Calu3 (cell line): ENCODE measurements around the gene MRPL9. TPM values are rescaled to one million over a fixed set of nuclear protein-coding genes. Genes with fewer than 3 reads are reported as not detected.

Experiments
- BruUV-seq: library from RNA; stranded (reverse); fragments of 400-500 nt; replicated peaks from 2 replicates; lab custom pipeline; 2021; lab: Mats Ljungman, UMichigan
- CTCF ChIA-PET: fragments of 300-600 bp; sonication (Branson Sonifier 250); formaldehyde crosslinking; loops from one replicate; lab custom pipeline; 2022; ENCODE audit warnings: antibody characterized with exemption; lab: Charles Lee
- DNase-seq: peaks from one replicate; pipeline ENCODE4 v3.0.0; 2022
- H3K27ac Mint-ChIP-seq: one replicate; pipeline ENCODE4 v1.8.0; 2022; ENCODE audit warnings: mixed read lengths; ENCODE audit not compliant: unreplicated experiment
- H3K27me3 Mint-ChIP-seq: one replicate; pipeline ENCODE4 v1.8.0; 2022; ENCODE audit warnings: mixed read lengths; ENCODE audit not compliant: unreplicated experiment
- H3K36me3 Mint-ChIP-seq: one replicate; pipeline ENCODE4 v1.8.0; 2022; ENCODE audit warnings: mild to moderate bottlenecking, moderate library complexity, mixed read lengths; ENCODE audit not compliant: insufficient read depth, unreplicated experiment
- H3K4me1 Mint-ChIP-seq: one replicate; pipeline ENCODE4 v1.8.0; 2022; ENCODE audit warnings: mild to moderate bottlenecking, low read depth, mixed read lengths; ENCODE audit not compliant: unreplicated experiment
- H3K4me3 Mint-ChIP-seq: one replicate; pipeline ENCODE4 v1.8.0; 2022; ENCODE audit warnings: mild to moderate bottlenecking, low read depth, moderate library complexity, mixed read lengths; ENCODE audit not compliant: unreplicated experiment
- H3K9me3 Mint-ChIP-seq: one replicate; pipeline ENCODE4 v1.8.0; 2022; ENCODE audit warnings: low read depth, mixed read lengths; ENCODE audit not compliant: unreplicated experiment
- intact Hi-C: fragments of 100-400 bp; cut with micrococcal nuclease; formaldehyde crosslinking; loops from one replicate; pipeline ENCODE4 v1.10.0; 2022; ENCODE audit not compliant: unreplicated experiment
- total RNA-seq: library from RNA; stranded (reverse); gene quantifications from 2 replicates; pipeline ENCODE4 v1.2.3, GENCODE V29; 2022
- TF ChIP-seq, protein P1 (sequence below): fragments of 200-600 bp; IDR thresholded peaks from one replicate; pipeline ENCODE4 v1.8.0; 2022; ENCODE audit warnings: antibody characterized with exemption; ENCODE audit not compliant: unreplicated experiment

MRPL9 gene
- total RNA-seq, 1 experiment from 2014 or later, result 118 TPM

DNA sequence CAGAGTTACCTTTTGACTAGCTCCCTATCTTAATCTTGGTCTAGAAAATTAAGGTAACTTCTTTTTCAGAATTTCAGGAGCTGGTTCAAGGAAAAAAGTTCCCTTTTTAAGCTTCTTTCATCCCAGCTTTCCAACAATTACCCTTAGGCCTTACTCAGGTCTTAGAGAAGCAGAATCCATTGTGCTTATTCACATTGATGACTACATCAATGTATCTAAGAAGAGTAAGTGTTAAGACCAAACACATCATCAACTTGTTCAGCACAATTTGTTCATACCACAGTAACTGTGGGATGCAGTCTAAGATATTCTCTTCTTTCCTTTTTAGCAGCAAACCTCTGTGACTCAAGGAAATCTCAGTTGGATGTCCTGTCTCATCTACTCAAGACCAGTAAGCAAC is 4.1 kb downstream of the MRPL9 start:
- Mint-ChIP-seq H3K27ac (no peak overlapping the region), H3K27me3 (no peaks in the 10 kb centered on the region), H3K4me3 (no peak overlapping the region), H3K4me1 (peaks cover 14% of the 10 kb centered on the region), H3K9me3 (no peaks in the 10 kb centered on the region), H3K36me3 (peaks cover 41% of the 10 kb centered on the region)
- intact Hi-C loops, result no loop called here
- BruUV-seq, result no TSS peak
- no peak for DNase-seq
- CTCF ChIA-PET, result interaction anchor here (0.6 to 0.7 kb wide), 4 partner anchors 29 to 342 kb away, joined by 3 to 6 read pairs (median 4); no protein-coding TSS in a partner anchor
- TF ChIP-seq, protein P1, sequence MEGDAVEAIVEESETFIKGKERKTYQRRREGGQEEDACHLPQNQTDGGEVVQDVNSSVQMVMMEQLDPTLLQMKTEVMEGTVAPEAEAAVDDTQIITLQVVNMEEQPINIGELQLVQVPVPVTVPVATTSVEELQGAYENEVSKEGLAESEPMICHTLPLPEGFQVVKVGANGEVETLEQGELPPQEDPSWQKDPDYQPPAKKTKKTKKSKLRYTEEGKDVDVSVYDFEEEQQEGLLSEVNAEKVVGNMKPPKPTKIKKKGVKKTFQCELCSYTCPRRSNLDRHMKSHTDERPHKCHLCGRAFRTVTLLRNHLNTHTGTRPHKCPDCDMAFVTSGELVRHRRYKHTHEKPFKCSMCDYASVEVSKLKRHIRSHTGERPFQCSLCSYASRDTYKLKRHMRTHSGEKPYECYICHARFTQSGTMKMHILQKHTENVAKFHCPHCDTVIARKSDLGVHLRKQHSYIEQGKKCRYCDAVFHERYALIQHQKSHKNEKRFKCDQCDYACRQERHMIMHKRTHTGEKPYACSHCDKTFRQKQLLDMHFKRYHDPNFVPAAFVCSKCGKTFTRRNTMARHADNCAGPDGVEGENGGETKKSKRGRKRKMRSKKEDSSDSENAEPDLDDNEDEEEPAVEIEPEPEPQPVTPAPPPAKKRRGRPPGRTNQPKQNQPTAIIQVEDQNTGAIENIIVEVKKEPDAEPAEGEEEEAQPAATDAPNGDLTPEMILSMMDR, result no peak

DNA sequence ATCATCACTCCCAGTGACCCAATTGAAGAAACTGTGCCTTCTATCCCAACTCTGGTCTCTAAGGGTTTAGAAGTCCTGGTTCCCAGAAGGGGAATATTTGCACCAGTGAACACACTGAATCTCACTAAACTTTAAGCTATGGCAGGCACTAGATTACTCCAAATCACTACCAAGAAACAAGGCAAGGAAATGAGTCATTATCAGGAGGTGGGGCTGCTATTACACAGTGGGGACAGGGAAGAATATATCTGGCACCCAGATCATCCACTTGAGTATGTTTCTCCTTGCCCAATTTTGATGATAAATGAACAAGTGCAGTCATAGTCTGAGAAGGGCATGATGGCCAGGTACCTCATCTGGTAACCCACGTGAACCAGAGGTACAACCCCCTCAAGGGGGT is 7.0 kb downstream of the MRPL9 start:
- H3K9me3 Mint-ChIP-seq, result no peaks in the 10 kb centered on the region
- no TSS peak for BruUV-seq
- H3K4me1 Mint-ChIP-seq, result peaks cover 8% of the 10 kb centered on the region
- intact Hi-C loops, result no loop called here
- no peak overlapping the region for H3K4me3 Mint-ChIP-seq
- no peak overlapping the region for H3K27ac Mint-ChIP-seq
- CTCF ChIA-PET, result no interaction called here
- DNase-seq, result no peak
- peaks cover 15% of the 10 kb centered on the region for H3K36me3 Mint-ChIP-seq
- TF ChIP-seq, protein P1, result no peak
- H3K27me3 Mint-ChIP-seq, result no peaks in the 10 kb centered on the region

DNA sequence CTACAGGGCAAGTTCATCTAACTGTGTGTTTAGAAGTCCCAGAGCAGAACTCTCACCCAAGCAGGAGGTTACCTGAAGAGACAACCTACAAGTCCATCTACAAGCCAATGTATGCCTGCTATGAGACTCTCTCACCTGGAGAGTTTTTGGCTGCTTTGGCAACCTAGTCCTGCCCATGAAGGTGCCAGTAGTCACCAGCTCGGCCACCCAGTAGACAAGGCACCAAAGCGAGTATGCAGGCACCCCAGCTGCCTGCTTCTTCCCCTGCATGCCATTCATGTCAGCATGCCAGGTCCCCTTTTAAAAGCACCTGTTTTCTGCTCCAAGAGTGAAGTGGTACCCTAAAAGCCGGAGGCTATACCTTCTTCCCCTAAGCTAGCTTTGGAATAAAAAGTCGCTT is 21.8 kb downstream of the MRPL9 start:
- TF ChIP-seq, protein P1, result no peak
- H3K27ac Mint-ChIP-seq, result no peak overlapping the region
- H3K4me1 Mint-ChIP-seq, result peaks cover 11% of the 10 kb centered on the region
- H3K4me3 Mint-ChIP-seq, result no peak overlapping the region
- no peak for DNase-seq
- peaks cover 5% of the 10 kb centered on the region for H3K9me3 Mint-ChIP-seq
- CTCF ChIA-PET, result interaction anchor here (0.7 kb wide), 1 partner anchor 221 kb away, joined by 3 read pairs; no protein-coding TSS in a partner anchor
- intact Hi-C loops, result loop anchor here (2.0 kb wide), 1 partner anchor 95 kb away; no protein-coding TSS in a partner anchor
- no TSS peak for BruUV-seq
- no peaks in the 10 kb centered on the region for H3K36me3 Mint-ChIP-seq
- H3K27me3 Mint-ChIP-seq, result no peaks in the 10 kb centered on the region

DNA sequence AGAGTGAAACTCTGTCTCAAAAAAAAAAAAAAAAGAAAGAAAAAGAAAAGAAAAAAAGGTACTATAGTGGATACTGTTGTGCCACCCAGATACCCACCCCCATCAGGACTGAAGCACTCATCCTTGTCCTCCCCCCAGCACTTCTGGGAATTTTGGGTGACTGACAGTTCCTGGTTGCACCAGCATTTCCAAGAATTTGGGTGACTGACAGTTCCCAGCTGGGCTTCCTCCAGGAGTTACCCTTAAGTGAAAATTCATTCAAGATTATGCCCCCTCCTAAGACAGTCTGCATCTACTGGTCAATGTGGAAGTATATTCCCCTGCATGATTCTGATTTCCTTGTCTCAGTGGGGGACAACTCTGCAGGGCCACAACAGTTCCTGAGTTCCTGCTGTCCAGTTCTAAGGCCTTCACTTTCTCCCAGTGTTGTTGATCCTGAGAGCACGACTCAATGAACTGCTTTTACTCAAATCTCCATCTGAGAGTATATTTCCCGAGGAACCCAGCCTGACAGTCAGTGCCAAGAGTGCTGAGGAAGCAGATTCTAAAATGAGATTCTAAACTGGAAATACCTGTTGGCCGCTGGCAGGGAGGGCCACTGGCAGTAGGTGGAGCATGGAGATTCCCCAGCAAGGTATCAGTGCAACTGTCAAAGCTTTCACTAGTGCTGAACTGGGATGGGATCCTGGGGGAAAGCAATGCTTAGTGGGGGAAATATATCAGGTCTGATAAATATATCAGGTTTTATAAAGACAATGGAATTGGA is 23.5 kb downstream of the MRPL9 start:
- BruUV-seq, result no TSS peak
- Mint-ChIP-seq H3K36me3 (no peaks in the 10 kb centered on the region), H3K4me1 (peaks cover 17% of the 10 kb centered on the region), H3K4me3 (no peak overlapping the region), H3K9me3 (peaks cover 6% of the 10 kb centered on the region), H3K27me3 (no peaks in the 10 kb centered on the region), H3K27ac (no peak overlapping the region)
- CTCF ChIA-PET, result interaction anchor here (0.7 kb wide), 1 partner anchor 153 kb away, joined by 4 read pairs; no protein-coding TSS in a partner anchor
- intact Hi-C loops, result loop anchor here (2.0 to 5.0 kb wide), 3 partner anchors 97 to 297 kb away; partner anchors contain the start of gene TUFT1
- peak; percentile 75 for DNase-seq
- TF ChIP-seq, protein P1, result no peak
